GM13976 (cell line): Measurements from ENCODE around the gene EFNA1.

Experiments
- DNase-seq: peaks from one replicate; pipeline ENCODE4 v3.0.0; 2012; ENCODE audit warnings: low spot score
- CTCF ChIP-seq: IDR thresholded peaks from 2 replicates; pipeline ENCODE4 v1.5.1; 2012; ENCODE audit warnings: borderline replicate concordance, mild to moderate bottlenecking; ENCODE audit not compliant: insufficient read depth; ENCODE audit errors: extremely low read depth, missing control alignments, control extremely low read depth
- in situ Hi-C: fragments of 300-500 bp; cut with MboI; formaldehyde crosslinking; loops from one replicate; pipeline ENCODE4 v1.12.0; 2022; ENCODE audit warnings: low sequenced_read_pairs, mixed read lengths, inconsistent platforms; ENCODE audit not compliant: unreplicated experiment

The EFNA1 gene

DNA sequence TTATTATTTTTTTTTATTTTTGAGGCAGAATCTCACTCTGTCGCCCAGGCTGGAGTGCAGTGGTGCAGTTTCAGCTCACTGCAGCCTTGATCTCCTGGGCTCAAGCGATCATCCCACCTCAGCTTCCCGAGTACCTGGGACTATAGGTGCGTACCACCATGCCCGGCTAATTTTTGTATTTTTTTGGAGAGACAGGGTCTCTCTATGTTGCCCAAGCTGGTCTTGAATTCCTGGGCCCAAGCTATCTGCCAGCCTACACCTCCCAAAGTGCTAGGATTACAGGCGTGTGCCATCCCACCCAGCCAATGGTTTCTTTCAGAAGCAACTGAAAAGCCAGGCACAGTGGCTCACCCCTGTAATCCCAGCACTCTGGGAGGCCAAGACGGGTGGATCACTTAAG is 43.1 kb downstream of the EFNA1 start:
- no peak for DNase-seq
- in situ Hi-C loops, result no loop called here

GRCh38 chr1:155171836-155172731 is 44.4 kb downstream of the EFNA1 start:
- TF ChIP-seq CTCF, result no peak
- in situ Hi-C loops, result no loop called here
- no peak for DNase-seq

More for the DNA sequence above, 43.1 kb downstream of the EFNA1 start:
- no peak for TF ChIP-seq CTCF

DNA sequence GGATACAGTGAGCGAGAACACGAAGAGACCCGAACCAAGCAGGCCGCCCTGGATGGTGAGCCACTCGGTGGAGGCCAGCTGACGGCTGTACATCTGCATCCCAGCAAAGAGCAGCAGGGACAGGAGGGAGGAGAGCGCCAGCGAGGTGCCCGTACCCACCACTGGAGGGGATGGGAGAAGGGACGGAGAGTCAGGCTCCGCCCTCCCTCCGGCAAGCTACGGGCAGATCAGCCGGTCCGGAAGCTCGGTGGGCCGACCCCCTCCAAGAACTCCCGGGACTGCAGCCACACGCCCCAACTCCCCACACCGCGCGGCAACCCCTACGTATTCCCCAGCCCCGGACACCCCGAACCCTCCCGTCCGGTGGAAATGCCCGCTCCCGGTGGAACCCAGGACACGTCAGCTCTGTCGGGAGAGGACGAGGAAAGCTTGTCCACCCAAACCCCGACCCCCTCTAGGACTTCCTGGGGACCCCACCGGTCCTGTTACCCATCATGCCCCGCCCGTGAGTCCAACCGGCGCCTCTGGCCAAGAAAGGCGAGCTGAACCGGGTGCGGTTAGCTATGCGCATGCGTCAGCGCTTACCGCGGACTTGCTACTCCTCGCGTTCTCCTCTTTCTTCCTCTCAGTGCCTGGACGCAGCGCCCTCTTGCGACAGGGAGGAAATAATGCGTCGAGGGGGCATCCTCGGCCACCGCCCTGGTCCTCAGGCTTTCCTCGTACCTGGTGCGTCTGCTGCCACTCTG is 45.2 kb downstream of the EFNA1 start, which contains the start of gene KRTCAP2:
Gene KRTCAP2 (minus strand): TSS at position 573 of the 746 bp plus-strand sequence. CDS start 80 bp downstream, at position 493.
- in situ Hi-C loops, result no loop called here
- DNase-seq, result peak; percentile 98
- peak; percentile 97 for TF ChIP-seq CTCF

GRCh38 chr1:155173478-155174323 is 46.0 kb downstream of the EFNA1 start, which contains the start of gene TRIM46:
Gene TRIM46, plus strand, starts transcription at chr1:155173849. Its CDS starts 118 bp downstream, at chr1:155173967.
- peak; percentile 84 for DNase-seq
- TF ChIP-seq CTCF, result no peak
- in situ Hi-C loops, result no loop called here

- in situ Hi-C loops, result no loop called here
- DNase-seq, result no peak
- no peak for TF ChIP-seq CTCF
These were observed 46.9 kb downstream of the EFNA1 start for GRCh38 chr1:155174324-155175280.
